GM12874 (cell line): Measurements from ENCODE around the gene NUF2.
A peak's percentile ranks its signal among the peaks of the same experiment; 100 is the strongest.

Source experiments
- CTCF ChIP-seq: IDR thresholded peaks from 2 replicates; pipeline ENCODE4 v1.5.1; 2011; ENCODE audit warnings: low read depth, mild to moderate bottlenecking, control low read depth, low read length, moderate library complexity; ENCODE audit not compliant: insufficient read depth

NUF2 gene

GRCh38 chr1:163351912-163352311 lies 30.2 kb downstream of the NUF2 start:
- TF ChIP-seq CTCF = no peak

DNA sequence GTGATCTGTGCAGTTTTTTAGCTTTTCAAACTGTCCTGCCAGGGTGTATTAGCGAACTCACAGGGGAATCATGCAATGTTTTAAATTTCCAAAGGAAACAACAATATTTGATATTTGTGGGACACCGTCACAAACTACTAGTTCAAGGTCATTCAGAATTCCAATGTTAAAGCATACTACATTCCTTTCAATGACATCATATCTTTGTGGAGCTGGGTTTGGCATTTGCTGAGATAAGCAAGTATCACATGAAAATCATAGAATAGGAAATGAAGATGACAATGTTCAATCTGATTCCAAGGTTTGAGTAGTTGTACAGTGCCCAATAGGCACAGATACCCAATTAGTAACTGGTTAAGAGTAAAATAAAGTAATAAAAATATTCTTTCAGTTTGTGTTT lies 35.6 kb downstream of the NUF2 start:
- TF ChIP-seq CTCF = no peak

GRCh38 chr1:163361123-163361934 lies 39.6 kb downstream of the NUF2 start:
- peak; percentile 33; the same call in 1 of the 2 replicates for TF ChIP-seq CTCF

- no peak for TF ChIP-seq CTCF
Measured at GRCh38 chr1:163365186-163365585, 43.4 kb downstream of the NUF2 start.

DNA sequence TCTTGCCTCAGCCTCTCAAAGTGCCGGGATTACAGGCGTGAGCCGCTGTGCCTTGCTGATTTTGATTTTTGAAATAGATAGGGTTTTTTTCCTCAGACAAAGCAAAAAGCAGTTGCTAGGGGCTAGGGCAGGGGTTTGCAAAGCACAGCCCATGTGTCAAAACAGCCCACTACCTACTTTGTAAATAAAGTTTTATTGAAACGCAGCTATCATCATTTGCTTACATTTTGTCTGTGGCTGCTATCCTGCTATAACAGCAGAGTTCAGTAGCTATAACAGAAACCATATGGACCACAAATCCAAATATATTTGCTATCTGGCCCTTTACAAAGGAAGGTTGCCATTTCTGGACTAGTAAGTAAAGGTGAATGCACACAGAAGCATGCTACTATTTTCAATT lies 44.8 kb downstream of the NUF2 start:
- TF ChIP-seq CTCF = no peak

- no peak for TF ChIP-seq CTCF
Measured at GRCh38 chr1:163367721-163368120, 46.0 kb downstream of the NUF2 start.

- no peak for TF ChIP-seq CTCF
Measured at GRCh38 chr1:163372576-163372975, 50.8 kb downstream of the NUF2 start.
